Neural cell (in vitro differentiated cells): ENCODE data around the gene VCX2. TPM values are rescaled to one million over a fixed set of nuclear protein-coding genes. Genes with fewer than 3 reads are reported as not detected.
"Not testable (repeated sequence)": the region's sequence is repeated elsewhere in the genome, so short reads cannot be mapped to it uniquely, and the experiment has no call there.

Experiments used
- H2AFZ ChIP-seq: fragments of 200-600, 300-800 bp; sonication (generic), shearing (Covaris generic); 2 replicates; pipeline ENCODE4 v1.6.0; 2014; ENCODE audit warnings: low read depth, mild to moderate bottlenecking, antibody characterized with exemption, low read length, moderate library complexity
- H3F3A ChIP-seq: fragments of 200-600 bp; shearing (Covaris generic); 2 replicates; pipeline ENCODE4 v1.6.1; 2016; ENCODE audit warnings: mild to moderate bottlenecking, moderate library complexity, mixed read lengths, antibody characterized with exemption, low read length; ENCODE audit not compliant: insufficient read depth, poor library complexity, severe bottlenecking
- H3K27ac ChIP-seq: fragments of 200-600, 300-800 bp; sonication (generic), shearing (Covaris generic); 2 replicates; pipeline ENCODE4 v1.5.1; 2014; ENCODE audit warnings: mild to moderate bottlenecking, low read length, moderate library complexity
- H3K27me3 ChIP-seq: fragments of 300-800, 200-600 bp; sonication (generic), shearing (Covaris generic); 2 replicates; pipeline ENCODE4 v1.6.0; 2014; ENCODE audit warnings: mild to moderate bottlenecking, low read depth, low read length, moderate library complexity; ENCODE audit not compliant: insufficient read depth
- H3K36me3 ChIP-seq: fragments of 300-800, 200-600 bp; sonication (generic), shearing (Covaris generic); 2 replicates; pipeline ENCODE4 v1.5.1; 2014; ENCODE audit warnings: mild to moderate bottlenecking, antibody characterized with exemption, low read length, moderate library complexity; ENCODE audit not compliant: insufficient read depth
- H3K4me2 ChIP-seq: fragments of 300-800, 200-600 bp; sonication (generic), shearing (Covaris generic); 2 replicates; pipeline ENCODE4 v1.6.0; 2014; ENCODE audit warnings: mild to moderate bottlenecking, low read length
- H3K4me3 ChIP-seq: fragments of 300-800, 200-600 bp; sonication (generic), shearing (Covaris generic); 2 replicates; pipeline ENCODE4 v1.5.1; 2014; ENCODE audit warnings: mild to moderate bottlenecking, low read length, moderate library complexity
- H3K79me2 ChIP-seq: fragments of 200-600 bp; shearing (Covaris generic); replicated peaks from 2 replicates; pipeline ENCODE4 v1.6.0; 2014; ENCODE audit warnings: mild to moderate bottlenecking, low read length, moderate library complexity; ENCODE audit not compliant: insufficient read depth
- H3K9ac ChIP-seq: fragments of 300-800, 200-600 bp; sonication (generic), shearing (Covaris generic); 2 replicates; pipeline ENCODE4 v1.6.1; 2016; ENCODE audit warnings: mild to moderate bottlenecking, low read length, mixed read lengths
- H3K9me2 ChIP-seq: fragments of 200-600 bp; shearing (Covaris generic); 2 replicates; pipeline ENCODE4 v1.6.1; 2016; ENCODE audit warnings: mild to moderate bottlenecking, low read length, mixed read lengths; ENCODE audit not compliant: insufficient read depth
- H3K9me3 ChIP-seq: fragments of 200-600, 300-800 bp; sonication (generic), shearing (Covaris generic); 2 replicates; pipeline ENCODE4 v1.6.1; 2016; ENCODE audit warnings: mild to moderate bottlenecking, mixed run types, low read length, moderate library complexity, mixed read lengths
- H4K20me1 ChIP-seq: fragments of 200-600 bp; shearing (Covaris generic); 2 replicates; pipeline ENCODE4 v1.6.1; 2016; ENCODE audit warnings: mild to moderate bottlenecking, mixed run types; ENCODE audit not compliant: insufficient read depth
- EP300 ChIP-seq: fragments of 450-650 bp; conservative IDR thresholded peaks from 2 replicates; pipeline ENCODE4 v1.6.1; 2014; ENCODE audit warnings: antibody characterized with exemption, mild to moderate bottlenecking, moderate library complexity; ENCODE audit not compliant: poor library complexity, severe bottlenecking
- EZH2 ChIP-seq: fragments of 200-600, 300-800 bp; shearing (Covaris generic), sonication (generic); IDR thresholded peaks from 2 replicates; pipeline ENCODE4 v1.6.1; 2014; ENCODE audit warnings: antibody characterized with exemption, low read length, borderline replicate concordance, mild to moderate bottlenecking; ENCODE audit not compliant: insufficient read depth, poor library complexity, severe bottlenecking
- MXI1 ChIP-seq: fragments of 450-650 bp; conservative IDR thresholded peaks from 2 replicates; pipeline ENCODE4 v1.6.1; 2014; ENCODE audit warnings: antibody characterized with exemption, mild to moderate bottlenecking; ENCODE audit not compliant: poor library complexity, severe bottlenecking
- POLR2AphosphoS5 ChIP-seq: IDR thresholded peaks from 2 replicates; pipeline ENCODE4 v1.6.1; 2012
- RAD21 ChIP-seq: fragments of 450-650 bp; conservative IDR thresholded peaks from 2 replicates; pipeline ENCODE4 v1.6.1; 2014; ENCODE audit warnings: antibody characterized with exemption, mild to moderate bottlenecking, moderate library complexity
- REST ChIP-seq: IDR thresholded peaks from 2 replicates; pipeline ENCODE4 v1.6.1; 2012; ENCODE audit warnings: borderline replicate concordance
- SMC3 ChIP-seq: fragments of 450-650 bp; conservative IDR thresholded peaks from 2 replicates; pipeline ENCODE4 v1.6.1; 2014; ENCODE audit warnings: antibody characterized with exemption, mild to moderate bottlenecking, moderate library complexity; ENCODE audit not compliant: poor library complexity
- TAF1 ChIP-seq: IDR thresholded peaks from 2 replicates; pipeline ENCODE4 v1.6.1; 2012; ENCODE audit warnings: low read depth
- polyA plus RNA-seq: library from polyadenylated mRNA; depleted of rRNA; stranded (reverse); fragments of >200 nt; gene quantifications from 2 replicates; pipeline ENCODE4 v1.2.3, GENCODE V29; 2014
- TF ChIP-seq, protein P1 (sequence below): fragments of 450-650 bp; IDR thresholded peaks from 2 replicates; pipeline ENCODE4 v1.5.1; 2014; ENCODE audit warnings: antibody characterized with exemption, mild to moderate bottlenecking, moderate library complexity; ENCODE audit not compliant: poor library complexity, severe bottlenecking

Gene VCX2
- polyA plus RNA-seq, 1 donor from 2014 or later = not detected

DNA sequence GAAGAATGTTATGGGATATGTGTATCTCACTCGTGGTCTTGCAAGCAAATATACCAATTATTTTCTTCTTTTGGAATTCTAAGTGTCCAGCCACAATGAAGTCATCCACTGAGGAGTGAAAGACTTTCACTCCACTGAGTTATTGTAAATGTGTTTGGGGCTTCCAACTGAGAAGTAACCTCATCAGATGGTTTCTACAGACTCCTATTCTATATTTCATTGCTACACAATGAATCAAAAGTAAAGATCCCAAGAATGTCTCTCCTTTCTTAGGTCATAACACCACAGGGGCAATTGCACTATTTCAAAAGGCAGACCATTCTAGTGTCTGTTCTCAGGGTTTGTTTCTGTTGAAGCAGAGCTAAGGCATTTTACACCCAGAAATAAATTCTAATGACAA, 12.3 kb upstream of the VCX2 start:
- no peak overlapping the region for H3K4me2 ChIP-seq
- H3K4me3 ChIP-seq = no peak overlapping the region
- H3K9ac ChIP-seq = no peak overlapping the region
- TF ChIP-seq EZH2 = no peak
- TF ChIP-seq RAD21 = no peak
- no peak for TF ChIP-seq EP300
- TF ChIP-seq, protein P1, sequence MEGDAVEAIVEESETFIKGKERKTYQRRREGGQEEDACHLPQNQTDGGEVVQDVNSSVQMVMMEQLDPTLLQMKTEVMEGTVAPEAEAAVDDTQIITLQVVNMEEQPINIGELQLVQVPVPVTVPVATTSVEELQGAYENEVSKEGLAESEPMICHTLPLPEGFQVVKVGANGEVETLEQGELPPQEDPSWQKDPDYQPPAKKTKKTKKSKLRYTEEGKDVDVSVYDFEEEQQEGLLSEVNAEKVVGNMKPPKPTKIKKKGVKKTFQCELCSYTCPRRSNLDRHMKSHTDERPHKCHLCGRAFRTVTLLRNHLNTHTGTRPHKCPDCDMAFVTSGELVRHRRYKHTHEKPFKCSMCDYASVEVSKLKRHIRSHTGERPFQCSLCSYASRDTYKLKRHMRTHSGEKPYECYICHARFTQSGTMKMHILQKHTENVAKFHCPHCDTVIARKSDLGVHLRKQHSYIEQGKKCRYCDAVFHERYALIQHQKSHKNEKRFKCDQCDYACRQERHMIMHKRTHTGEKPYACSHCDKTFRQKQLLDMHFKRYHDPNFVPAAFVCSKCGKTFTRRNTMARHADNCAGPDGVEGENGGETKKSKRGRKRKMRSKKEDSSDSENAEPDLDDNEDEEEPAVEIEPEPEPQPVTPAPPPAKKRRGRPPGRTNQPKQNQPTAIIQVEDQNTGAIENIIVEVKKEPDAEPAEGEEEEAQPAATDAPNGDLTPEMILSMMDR = no peak
- TF ChIP-seq TAF1 = no peak
- no peak for TF ChIP-seq SMC3
- TF ChIP-seq POLR2AphosphoS5 = no peak
- no peak for TF ChIP-seq REST
- no peak for TF ChIP-seq MXI1
- no peak overlapping the region for H2AFZ ChIP-seq
- no peaks in the 10 kb centered on the region for H3K9me3 ChIP-seq
- H3K9me2 ChIP-seq = no peaks in the 10 kb centered on the region
- H3K36me3 ChIP-seq = no peaks in the 10 kb centered on the region
- no peaks in the 10 kb centered on the region for H3K27me3 ChIP-seq
- H3K27ac ChIP-seq = no peak overlapping the region
- no peaks in the 10 kb centered on the region for H3K79me2 ChIP-seq
- H3F3A ChIP-seq = no peaks in the 10 kb centered on the region
- no peaks in the 10 kb centered on the region for H4K20me1 ChIP-seq

GRCh38 chrX:8179656-8180055, 8.6 kb upstream of the VCX2 start:
- TF ChIP-seq MXI1 = no peak
- no peak for TF ChIP-seq TAF1
- no peak for TF ChIP-seq REST
- no peak for TF ChIP-seq EP300
- peak; percentile 68 for TF ChIP-seq SMC3
- TF ChIP-seq, protein P1 = peak; percentile 57
- TF ChIP-seq EZH2 = no peak
- TF ChIP-seq RAD21 = peak; percentile 57
- Histone ChIP-seq H3K4me3 (no peak overlapping the region), H4K20me1 (no peaks in the 10 kb centered on the region), H3K27me3 (no peaks in the 10 kb centered on the region), H3F3A (no peaks in the 10 kb centered on the region), H3K9ac (no peak overlapping the region), H3K9me2 (no peaks in the 10 kb centered on the region), H3K27ac (no peak overlapping the region), H3K4me2 (no peak overlapping the region), H3K36me3 (no peaks in the 10 kb centered on the region), H2AFZ (no peak overlapping the region), H3K9me3 (no peaks in the 10 kb centered on the region), H3K79me2 (no peaks in the 10 kb centered on the region)

- H3F3A ChIP-seq, H3K79me2 ChIP-seq, H3K36me3 ChIP-seq, H3K9me3 ChIP-seq, H3K9me2 ChIP-seq, H3K9ac ChIP-seq, H3K27me3 ChIP-seq, H3K4me3 ChIP-seq, H4K20me1 ChIP-seq, H2AFZ ChIP-seq, H3K4me2 ChIP-seq, H3K27ac ChIP-seq: not testable (repeated sequence)
Observed at GRCh38 chrX:8154011-8154410, 17.1 kb downstream of the VCX2 start.
